Inflammatory macrophage treated with lipopolysaccharide for 4 hours (primary cell): ENCODE data around the gene DCXR.

ENCODE experiments used
- DNase-seq: peaks from one replicate; pipeline ENCODE4 v3.0.0-alpha.2; 2020

The DCXR gene

GRCh38 chr17:81994593-81995462, 42.7 kb downstream of the DCXR start:
- no peak for DNase-seq

GRCh38 chr17:81993729-81994592, 43.5 kb downstream of the DCXR start:
- DNase-seq = no peak

GRCh38 chr17:81992306-81993102, 45.0 kb downstream of the DCXR start:
- no peak for DNase-seq

GRCh38 chr17:81991684-81992305, 45.7 kb downstream of the DCXR start:
- DNase-seq = no peak

- DNase-seq = no peak
Measured at GRCh38 chr17:81990836-81991683, 46.4 kb downstream of the DCXR start.

- DNase-seq = no peak
Measured at GRCh38 chr17:81987161-81987770, 50.2 kb downstream of the DCXR start.

- no peak for DNase-seq
Measured at GRCh38 chr17:81986606-81987005, 50.9 kb downstream of the DCXR start.
